VCaP (cell line): ENCODE results near the gene TMEM117.

Experiments
- H3K27ac ChIP-seq: fragments of 450-650 bp; 2 replicates; pipeline ENCODE4 v1.5.1; 2017
- TF ChIP-seq, protein P1 (sequence below): fragments of 450-650 bp; conservative IDR thresholded peaks from 2 replicates; pipeline ENCODE4 v1.5.1; 2017; ENCODE audit warnings: mild to moderate bottlenecking, moderate library complexity

The TMEM117 gene

DNA sequence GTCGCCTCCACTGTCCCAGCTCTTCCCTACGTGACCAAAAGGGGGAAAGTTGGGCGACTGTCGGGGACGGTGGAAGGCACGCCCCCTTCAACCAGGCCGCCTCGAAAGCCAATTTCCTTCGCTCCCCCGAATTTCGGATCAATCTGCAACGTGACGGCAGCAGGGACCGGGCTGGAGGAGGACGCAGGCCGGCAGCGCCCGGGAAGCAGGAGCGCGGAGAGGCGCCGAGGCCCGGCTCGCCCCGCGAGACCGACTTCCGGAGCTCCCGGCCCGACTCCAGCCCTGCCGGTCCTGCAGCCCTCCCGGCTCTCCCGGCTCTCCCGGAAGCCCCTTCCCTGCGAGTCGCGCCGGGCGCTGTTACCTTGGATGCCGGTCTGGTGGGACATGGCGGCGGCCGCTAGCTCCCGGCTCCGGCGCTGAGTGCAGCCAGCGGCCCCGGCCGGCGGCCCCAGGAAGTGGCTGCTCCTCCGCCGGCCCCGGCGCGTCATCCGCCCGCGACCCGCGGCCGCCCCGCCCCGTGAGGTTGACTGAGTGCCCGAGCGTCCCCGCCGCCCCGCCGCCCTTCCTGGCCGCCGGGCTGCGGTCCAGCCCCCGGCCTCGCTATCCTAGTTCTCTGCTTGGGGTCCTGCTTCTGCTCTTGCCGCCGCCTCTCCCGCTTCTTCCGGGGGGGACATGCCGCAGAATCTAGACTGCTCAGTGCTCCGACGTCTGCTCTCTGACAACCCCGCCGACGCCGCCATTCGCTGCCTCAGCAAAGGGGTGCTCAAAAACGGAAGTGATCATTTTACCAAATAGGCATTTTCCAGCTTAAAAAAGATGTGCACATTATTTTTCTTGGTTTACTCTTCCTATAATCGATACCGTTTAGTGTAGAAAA is 29.8 kb upstream of the TMEM117 start, which contains the start of gene TWF1:
TWF1 (minus strand) TSS at position 458 of the 877 bp plus-strand sequence; CDS start at position 386, 72 bp downstream.
- TF ChIP-seq, protein P1, sequence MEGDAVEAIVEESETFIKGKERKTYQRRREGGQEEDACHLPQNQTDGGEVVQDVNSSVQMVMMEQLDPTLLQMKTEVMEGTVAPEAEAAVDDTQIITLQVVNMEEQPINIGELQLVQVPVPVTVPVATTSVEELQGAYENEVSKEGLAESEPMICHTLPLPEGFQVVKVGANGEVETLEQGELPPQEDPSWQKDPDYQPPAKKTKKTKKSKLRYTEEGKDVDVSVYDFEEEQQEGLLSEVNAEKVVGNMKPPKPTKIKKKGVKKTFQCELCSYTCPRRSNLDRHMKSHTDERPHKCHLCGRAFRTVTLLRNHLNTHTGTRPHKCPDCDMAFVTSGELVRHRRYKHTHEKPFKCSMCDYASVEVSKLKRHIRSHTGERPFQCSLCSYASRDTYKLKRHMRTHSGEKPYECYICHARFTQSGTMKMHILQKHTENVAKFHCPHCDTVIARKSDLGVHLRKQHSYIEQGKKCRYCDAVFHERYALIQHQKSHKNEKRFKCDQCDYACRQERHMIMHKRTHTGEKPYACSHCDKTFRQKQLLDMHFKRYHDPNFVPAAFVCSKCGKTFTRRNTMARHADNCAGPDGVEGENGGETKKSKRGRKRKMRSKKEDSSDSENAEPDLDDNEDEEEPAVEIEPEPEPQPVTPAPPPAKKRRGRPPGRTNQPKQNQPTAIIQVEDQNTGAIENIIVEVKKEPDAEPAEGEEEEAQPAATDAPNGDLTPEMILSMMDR, result peak; percentile 43

DNA sequence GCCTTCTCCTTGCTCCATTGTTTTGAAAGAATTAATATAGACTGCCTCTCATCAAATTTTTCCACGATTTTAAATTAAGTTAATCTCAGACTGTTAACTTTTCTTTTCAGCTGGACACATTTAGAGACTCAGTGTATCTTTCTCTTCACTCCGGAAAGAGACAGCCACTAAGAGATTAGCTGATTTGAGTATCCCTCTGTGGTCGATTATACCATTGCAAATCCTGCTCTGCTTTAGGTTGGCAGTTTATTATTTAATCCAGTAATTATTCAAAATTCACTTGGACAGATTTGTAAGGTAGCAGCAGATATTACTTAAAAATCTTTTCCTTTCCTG is 29.2 kb upstream of the TMEM117 start:
- H3K27ac ChIP-seq, result peak overlapping the region; percentile 85
- TF ChIP-seq, protein P1, result no peak

More for the DNA sequence above, 29.8 kb upstream of the TMEM117 start, which contains the start of gene TWF1:
- peak within 1 kb of the TSS; percentile 85 for H3K27ac ChIP-seq

- TF ChIP-seq, protein P1, result no peak
These were observed 28.5 kb upstream of the TMEM117 start for GRCh38 chr12:43807386-43807785.

DNA sequence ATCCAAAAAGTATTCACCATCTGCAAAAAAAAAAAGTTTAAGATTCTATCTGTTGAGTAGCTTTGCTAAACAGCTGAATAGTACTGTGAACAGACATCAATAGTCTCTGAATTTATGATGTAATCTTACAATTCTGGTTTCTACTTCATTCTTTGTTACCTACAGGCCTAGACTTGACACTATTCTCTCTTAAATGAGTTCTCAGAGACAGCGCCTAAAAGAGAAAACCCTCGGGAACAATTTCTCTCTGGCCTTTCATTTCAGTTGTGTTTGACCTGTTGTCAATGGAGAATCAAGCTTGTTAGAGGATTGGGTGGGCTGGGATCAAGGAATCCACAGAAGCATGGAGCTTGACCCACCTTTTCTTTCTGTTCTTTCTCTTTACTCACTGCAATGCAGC is 23.8 kb upstream of the TMEM117 start:
- TF ChIP-seq, protein P1, result no peak
- no peak overlapping the region for H3K27ac ChIP-seq

More at GRCh38 chr12:43807386-43807785, 28.5 kb upstream of the TMEM117 start:
- H3K27ac ChIP-seq, result no peak overlapping the region

GRCh38 chr12:43812926-43813325 is 23.0 kb upstream of the TMEM117 start:
- H3K27ac ChIP-seq, result no peak overlapping the region
- TF ChIP-seq, protein P1, result no peak

DNA sequence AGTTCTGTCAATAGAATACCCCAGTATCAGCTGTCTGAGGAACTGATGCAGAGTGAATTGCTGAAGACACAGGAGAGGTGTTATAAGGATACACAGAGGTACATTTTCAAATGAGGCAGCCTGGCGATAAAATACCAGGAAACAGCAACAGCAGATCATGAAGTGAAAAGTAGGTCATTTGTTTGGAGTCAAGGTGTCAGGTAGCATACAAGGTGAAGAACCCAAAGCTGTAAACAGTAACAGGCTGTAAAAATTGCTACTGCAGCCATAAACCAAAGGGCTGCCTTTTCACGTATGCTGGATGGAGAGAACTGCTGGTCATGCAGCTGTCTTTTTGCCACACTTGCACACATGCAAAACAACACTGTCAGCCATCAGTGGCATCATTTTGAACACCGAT is 20.5 kb upstream of the TMEM117 start:
- TF ChIP-seq, protein P1, result no peak
- H3K27ac ChIP-seq, result no peak overlapping the region; the same call in 1 of the 2 replicates

- TF ChIP-seq, protein P1, result no peak
- H3K27ac ChIP-seq, result no peak overlapping the region
These were observed 19.7 kb upstream of the TMEM117 start for GRCh38 chr12:43816168-43816567.
